Smooth muscle cell (in vitro differentiated cells): Measurements from ENCODE around the gene KSR1. TPM values are rescaled to one million over a fixed set of nuclear protein-coding genes. Genes with fewer than 3 reads are reported as not detected.
A peak's percentile ranks its signal among the peaks of the same experiment; 100 is the strongest.
"Not testable (repeated sequence)": the region's sequence is repeated elsewhere in the genome, so short reads cannot be mapped to it uniquely, and the experiment has no call there.

Experiments
- DNase-seq: peaks from one replicate; lab custom pipeline; 2025; ENCODE audit not compliant: unreplicated experiment; lab: John Stamatoyannopoulos, UW
- H2AFZ ChIP-seq: fragments of 200-600 bp; sonication (generic); 2 replicates; pipeline ENCODE4 v1.6.0; 2016; ENCODE audit warnings: antibody characterized with exemption, low read depth, mild to moderate bottlenecking
- H3F3A ChIP-seq: fragments of 200-600 bp; sonication (generic); 2 replicates; pipeline ENCODE4 v1.6.0; 2017; ENCODE audit warnings: antibody characterized with exemption, low read depth
- H3K27ac ChIP-seq: fragments of 200-600 bp; sonication (generic); 2 replicates; pipeline ENCODE4 v1.5.1; 2016; ENCODE audit warnings: low read depth, mild to moderate bottlenecking
- H3K27me3 ChIP-seq: fragments of 200-600 bp; sonication (generic); 2 replicates; pipeline ENCODE4 v1.6.1; 2016; ENCODE audit warnings: low read depth, mild to moderate bottlenecking
- H3K36me3 ChIP-seq: fragments of 200-600 bp; sonication (generic); 2 replicates; pipeline ENCODE4 v1.5.1; 2016; ENCODE audit warnings: low read depth
- H3K4me1 ChIP-seq: fragments of 200-600 bp; sonication (generic); 2 replicates; pipeline ENCODE4 v1.5.1; 2016; ENCODE audit warnings: low read depth
- H3K4me2 ChIP-seq: fragments of 200-600 bp; sonication (generic); 2 replicates; pipeline ENCODE4 v1.6.0; 2016; ENCODE audit warnings: mild to moderate bottlenecking
- H3K4me3 ChIP-seq: fragments of 200-600 bp; sonication (generic); 2 replicates; pipeline ENCODE4 v1.5.1; 2016; ENCODE audit warnings: mild to moderate bottlenecking
- H3K79me2 ChIP-seq: fragments of 200-600 bp; sonication (generic); 2 replicates; pipeline ENCODE4 v1.6.0; 2016; ENCODE audit warnings: low read depth, mild to moderate bottlenecking
- H3K9ac ChIP-seq: fragments of 200-600 bp; sonication (generic); 2 replicates; pipeline ENCODE4 v1.6.0; 2016; ENCODE audit warnings: low read depth
- H3K9me3 ChIP-seq: fragments of 200-600 bp; sonication (generic); replicated peaks from 2 replicates; pipeline ENCODE4 v1.5.1; 2016; ENCODE audit warnings: low read depth
- H4K20me1 ChIP-seq: fragments of 200-600 bp; sonication (generic); 2 replicates; pipeline ENCODE4 v1.6.0; 2016; ENCODE audit warnings: low read depth
- WGBS: methylation state at CpG from one replicate; pipeline ENCODE4 v1.1.7; 2016; ENCODE audit warnings: low lambda C conversion rate; 5-methylcytosine and 5-hydroxymethylcytosine counted together
- polyA plus RNA-seq: library from polyadenylated mRNA; unstranded; fragments of >200 nt; fragmentation: Nextera tagmentation; extraction: Ambion mirVana; gene quantifications from 2 replicates; pipeline ENCODE4 v1.2.1, GENCODE V29; 2016
- total RNA-seq: library from RNA; depleted of rRNA; stranded (reverse); fragments of >200 nt; gene quantifications from 2 replicates; pipeline ENCODE4 v1.2.3, GENCODE V29; 2014
- TF ChIP-seq, protein P1 (sequence below): fragments of 200-600 bp; sonication (generic); IDR thresholded peaks from 2 replicates; pipeline ENCODE4 v1.5.1; 2017; ENCODE audit warnings: borderline replicate concordance, mild to moderate bottlenecking, antibody characterized with exemption; ENCODE audit not compliant: insufficient read depth, poor library complexity, severe bottlenecking

Gene KSR1
- total and polyA plus RNA-seq, 2 experiments from 2014 or later, result 40.4 to 65.1 TPM

DNA sequence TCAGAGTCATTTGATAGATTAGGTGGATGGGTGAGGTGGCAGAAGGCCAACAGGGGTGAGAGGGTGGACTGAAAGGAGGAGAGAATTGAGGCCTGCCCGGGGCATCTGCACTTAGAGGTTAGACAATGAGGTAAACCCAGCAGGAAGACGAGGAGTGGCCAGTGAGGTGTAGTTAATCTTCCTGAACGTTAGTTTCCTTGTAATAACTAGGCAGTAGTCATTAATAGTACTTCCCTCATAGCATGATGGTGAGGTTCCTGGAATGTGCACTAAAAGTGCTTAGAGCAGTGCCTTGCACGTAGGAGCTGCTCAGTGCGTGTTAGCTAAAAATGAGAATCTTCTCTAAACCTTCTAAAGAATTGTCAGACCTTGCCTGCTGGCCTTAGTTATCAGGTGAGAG, 13.5 kb upstream of the KSR1 start:
- TF ChIP-seq, protein P1, sequence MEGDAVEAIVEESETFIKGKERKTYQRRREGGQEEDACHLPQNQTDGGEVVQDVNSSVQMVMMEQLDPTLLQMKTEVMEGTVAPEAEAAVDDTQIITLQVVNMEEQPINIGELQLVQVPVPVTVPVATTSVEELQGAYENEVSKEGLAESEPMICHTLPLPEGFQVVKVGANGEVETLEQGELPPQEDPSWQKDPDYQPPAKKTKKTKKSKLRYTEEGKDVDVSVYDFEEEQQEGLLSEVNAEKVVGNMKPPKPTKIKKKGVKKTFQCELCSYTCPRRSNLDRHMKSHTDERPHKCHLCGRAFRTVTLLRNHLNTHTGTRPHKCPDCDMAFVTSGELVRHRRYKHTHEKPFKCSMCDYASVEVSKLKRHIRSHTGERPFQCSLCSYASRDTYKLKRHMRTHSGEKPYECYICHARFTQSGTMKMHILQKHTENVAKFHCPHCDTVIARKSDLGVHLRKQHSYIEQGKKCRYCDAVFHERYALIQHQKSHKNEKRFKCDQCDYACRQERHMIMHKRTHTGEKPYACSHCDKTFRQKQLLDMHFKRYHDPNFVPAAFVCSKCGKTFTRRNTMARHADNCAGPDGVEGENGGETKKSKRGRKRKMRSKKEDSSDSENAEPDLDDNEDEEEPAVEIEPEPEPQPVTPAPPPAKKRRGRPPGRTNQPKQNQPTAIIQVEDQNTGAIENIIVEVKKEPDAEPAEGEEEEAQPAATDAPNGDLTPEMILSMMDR, result no peak
- Histone ChIP-seq H3K27me3 (no peaks in the 10 kb centered on the region), H2AFZ (no peak overlapping the region), H3K4me1 (no peaks in the 10 kb centered on the region), H3K79me2 (no peaks in the 10 kb centered on the region), H3K36me3 (no peaks in the 10 kb centered on the region), H3K4me3 (no peak overlapping the region), H3K27ac (peak overlapping the region; percentile 71), H3K9ac (no peak overlapping the region), H3K4me2 (peak overlapping the region; percentile 19), H4K20me1 (no peaks in the 10 kb centered on the region), H3F3A (peaks cover 18% of the 10 kb centered on the region), H3K9me3 (no peaks in the 10 kb centered on the region)
- WGBS, result 77% methylated on average over 5 of the region's 5 CpGs
- no peak for DNase-seq

DNA sequence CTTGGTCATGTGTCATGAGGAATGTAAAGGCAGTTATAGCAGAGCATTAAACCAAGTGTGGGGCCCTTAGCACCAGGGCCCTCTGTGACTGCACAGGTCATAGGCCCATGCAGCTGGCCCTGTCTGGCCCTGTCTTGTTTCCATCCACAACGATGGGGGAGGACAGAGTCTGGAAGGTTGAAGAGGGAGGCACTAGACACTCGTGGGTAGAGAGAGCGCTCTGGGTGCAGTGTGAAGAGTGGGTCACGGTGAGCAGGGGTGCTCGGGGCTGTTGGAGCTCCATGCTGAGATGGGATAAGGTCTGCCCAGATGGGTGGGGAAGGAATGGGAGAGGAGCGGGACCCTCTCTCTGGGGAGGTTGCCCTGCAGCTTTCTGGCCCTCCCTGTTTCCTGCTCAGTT, 12.8 kb upstream of the KSR1 start:
- Histone ChIP-seq H3K27me3 (no peaks in the 10 kb centered on the region), H3K4me2 (peak overlapping the region; percentile 31), H4K20me1 (no peaks in the 10 kb centered on the region), H3K4me3 (no peak overlapping the region), H3K9ac (no peak overlapping the region), H3K79me2 (no peaks in the 10 kb centered on the region), H3F3A (peaks cover 19% of the 10 kb centered on the region), H3K36me3 (no peaks in the 10 kb centered on the region), H3K4me1 (no peaks in the 10 kb centered on the region), H2AFZ (no peak overlapping the region), H3K9me3 (no peaks in the 10 kb centered on the region), H3K27ac (peak overlapping the region; percentile 71)
- DNase-seq, result no peak
- TF ChIP-seq, protein P1, result no peak
- WGBS, result 60% methylated on average over 6 of the region's 6 CpGs

DNA sequence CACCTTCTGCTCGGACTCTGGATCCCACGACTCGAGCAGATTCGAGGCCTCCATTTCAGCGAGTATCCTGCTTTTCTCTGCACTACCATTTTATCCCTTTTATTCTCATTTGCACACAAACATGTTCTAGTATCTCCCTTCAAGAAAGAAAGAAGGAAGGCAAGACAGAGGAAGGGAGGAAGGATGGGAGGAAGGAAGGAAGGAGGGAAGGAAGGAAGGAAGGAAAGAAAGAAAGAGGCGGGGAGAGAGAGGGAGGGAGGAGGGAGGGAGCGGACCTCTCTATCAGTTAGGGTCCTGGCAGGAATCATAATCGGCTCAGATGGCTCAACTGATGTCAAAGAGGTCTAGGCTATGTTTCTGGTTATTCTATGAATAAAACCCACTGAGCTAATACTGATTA, 10.3 kb upstream of the KSR1 start:
- TF ChIP-seq, protein P1, result no peak
- no peak overlapping the region for H3K4me3 ChIP-seq
- peaks cover 19% of the 10 kb centered on the region for H3F3A ChIP-seq
- H3K4me2 ChIP-seq, result no peak overlapping the region
- H4K20me1 ChIP-seq, result no peaks in the 10 kb centered on the region
- WGBS, result 85% methylated on average over 8 of the region's 8 CpGs
- no peak overlapping the region for H2AFZ ChIP-seq
- no peak overlapping the region for H3K9ac ChIP-seq
- no peaks in the 10 kb centered on the region for H3K27me3 ChIP-seq
- H3K79me2 ChIP-seq, result no peaks in the 10 kb centered on the region
- no peaks in the 10 kb centered on the region for H3K36me3 ChIP-seq
- H3K9me3 ChIP-seq, result no peaks in the 10 kb centered on the region
- peak overlapping the region; percentile 72 for H3K27ac ChIP-seq
- no peaks in the 10 kb centered on the region for H3K4me1 ChIP-seq
- DNase-seq, result no peak

DNA sequence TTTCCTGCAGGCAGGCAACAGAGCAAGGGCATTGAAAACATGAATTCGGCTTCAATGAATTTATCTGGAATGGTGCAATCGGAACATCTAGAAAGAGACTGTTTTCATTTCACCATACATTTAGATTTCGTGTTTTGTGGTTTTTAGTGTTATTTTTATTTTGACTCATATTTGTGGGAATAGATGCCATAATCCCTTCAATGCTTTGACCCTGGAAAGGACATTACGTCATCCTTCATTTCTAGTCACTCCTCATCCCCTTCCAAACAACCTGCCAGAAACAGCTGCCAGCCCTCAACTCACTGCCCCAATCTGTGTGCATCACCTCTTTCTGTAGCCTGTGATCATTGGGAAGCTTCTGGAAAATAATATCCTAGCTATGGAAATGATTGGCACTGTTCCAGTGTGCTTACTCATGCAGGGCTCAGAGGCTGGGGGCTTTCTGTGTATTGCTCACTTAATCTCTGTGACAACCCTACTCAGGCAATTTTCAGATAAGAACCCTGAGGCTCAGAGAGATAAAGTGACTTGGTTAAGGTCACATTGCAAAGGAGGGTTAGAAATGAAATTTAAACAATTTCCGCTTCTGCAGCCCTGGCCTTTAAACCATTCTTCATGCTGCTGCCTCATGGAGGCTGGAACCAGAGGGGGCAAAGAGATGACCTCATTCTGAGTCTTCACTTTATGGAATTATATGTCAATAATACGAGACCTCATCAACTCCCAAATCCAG, 9.5 kb upstream of the KSR1 start:
- no peaks in the 10 kb centered on the region for H3K27me3 ChIP-seq
- DNase-seq, result no peak
- no peak overlapping the region for H3K4me3 ChIP-seq
- H3K27ac ChIP-seq, result peak overlapping the region; percentile 72
- no peaks in the 10 kb centered on the region for H3K79me2 ChIP-seq
- WGBS, result 26% methylated on average over 6 of the region's 6 CpGs
- peak overlapping the region; percentile 37 for H3K4me2 ChIP-seq
- no peaks in the 10 kb centered on the region for H3K36me3 ChIP-seq
- H3F3A ChIP-seq, result peaks cover 19% of the 10 kb centered on the region
- no peak overlapping the region for H2AFZ ChIP-seq
- H3K9me3 ChIP-seq, result no peaks in the 10 kb centered on the region
- no peaks in the 10 kb centered on the region for H3K4me1 ChIP-seq
- H3K9ac ChIP-seq, result no peak overlapping the region
- H4K20me1 ChIP-seq, result no peaks in the 10 kb centered on the region
- TF ChIP-seq, protein P1, result no peak

DNA sequence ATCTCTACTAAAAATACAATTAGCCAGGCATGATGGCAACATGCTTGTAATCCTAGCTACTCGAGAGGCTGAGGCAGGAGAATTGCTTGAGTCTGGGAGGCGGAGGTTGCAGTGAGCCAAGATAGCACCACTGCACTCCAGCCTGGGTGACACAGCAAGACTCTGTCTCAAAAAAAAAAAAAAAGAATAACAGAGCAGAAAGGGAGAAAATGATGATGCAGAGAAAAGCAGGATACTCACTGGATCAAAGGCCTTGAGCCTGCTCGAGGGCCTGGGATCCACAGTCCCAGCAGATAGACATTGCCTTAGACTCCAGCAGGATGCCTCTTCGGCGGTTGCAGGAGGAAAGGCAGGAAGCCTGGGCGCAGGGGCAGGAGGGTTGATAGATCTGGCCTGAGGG, 7.7 kb upstream of the KSR1 start:
- not testable (repeated sequence) for H2AFZ ChIP-seq, DNase-seq, H4K20me1 ChIP-seq

More for the DNA sequence above, 7.7 kb upstream of the KSR1 start:
- not testable (repeated sequence) for H3F3A ChIP-seq, H3K4me3 ChIP-seq, H3K9me3 ChIP-seq, H3K79me2 ChIP-seq, H3K27me3 ChIP-seq, H3K4me1 ChIP-seq, H3K36me3 ChIP-seq, H3K9ac ChIP-seq
- H3K4me2 ChIP-seq, result peak overlapping the region; percentile 54
- H3K27ac ChIP-seq, result peak overlapping the region; percentile 72
- 31% methylated on average over 6 of the region's 6 CpGs for WGBS
